IMR-90 (cell line): ENCODE measurements around the gene RAB39A. TPM values are rescaled to one million over a fixed set of nuclear protein-coding genes. Genes with fewer than 3 reads are reported as not detected.

Experiments used
- ATAC-seq: fragments of 200-7000 bp; cut with Tn5 transposase; 2 replicates; pipeline ENCODE4 v1.9.1; 2020; ENCODE audit warnings: low read depth, mild to moderate bottlenecking, moderate library complexity
- BruUV-seq: library from RNA; stranded (reverse); fragments of 400-500 nt; replicated peaks from 2 replicates; lab custom pipeline; 2021; lab: Mats Ljungman, UMichigan
- CTCF ChIA-PET: fragments of 300-600 bp; formaldehyde crosslinking; extraction: SDS; loops from one replicate; lab custom pipeline; 2021; ENCODE audit warnings: antibody characterized with exemption; lab: Yijun Ruan, JAX
- POLR2A ChIA-PET: fragments of 300-600 bp; sonication (Branson Sonifier 250); formaldehyde crosslinking; loops from one replicate; lab custom pipeline; 2022; ENCODE audit warnings: antibody characterized with exemption; ENCODE audit not compliant: unreplicated experiment; lab: Charles Lee
- DNase-seq: peaks from one replicate; pipeline ENCODE4 v3.0.0; 2013
- H2AFZ ChIP-seq: replicated peaks from 2 replicates; pipeline ENCODE3; 2013; ENCODE audit warnings: low read length, mild to moderate bottlenecking; ENCODE audit not compliant: poor library complexity
- H2AK5ac ChIP-seq: 2 replicates; pipeline ENCODE4 v1.6.1; 2013; ENCODE audit warnings: low read depth, low read length, inconsistent platforms
- H2AK9ac ChIP-seq: replicated peaks from 2 replicates; pipeline ENCODE3; 2013; ENCODE audit warnings: mild to moderate bottlenecking, low read depth, low read length, moderate library complexity; ENCODE audit not compliant: poor library complexity
- H2BK120ac ChIP-seq: 2 replicates; pipeline ENCODE4 v1.6.1; 2013; ENCODE audit warnings: low read depth, low read length, inconsistent platforms
- H2BK15ac ChIP-seq: 3 replicates; pipeline ENCODE4 v1.6.1; 2013; ENCODE audit warnings: low read depth, low read length, inconsistent platforms
- H2BK20ac ChIP-seq: 2 replicates; pipeline ENCODE4 v1.6.1; 2013; ENCODE audit warnings: low read depth, mild to moderate bottlenecking, inconsistent platforms, low read length, moderate library complexity
- H2BK5ac ChIP-seq: 2 replicates; pipeline ENCODE4 v1.6.1; 2013; ENCODE audit warnings: mild to moderate bottlenecking, low read depth, low read length, inconsistent platforms; ENCODE audit not compliant: poor library complexity, severe bottlenecking
- H3K14ac ChIP-seq: replicated peaks from 2 replicates; pipeline ENCODE4 v1.6.1; 2013; ENCODE audit warnings: low read depth, low read length, inconsistent platforms
- H3K18ac ChIP-seq: 2 replicates; pipeline ENCODE4 v1.6.1; 2013; ENCODE audit warnings: low read depth, low read length, control low read depth
- H3K23ac ChIP-seq: 2 replicates; pipeline ENCODE4 v1.6.1; 2013; ENCODE audit warnings: low read depth, low read length, inconsistent platforms
- H3K27ac ChIP-seq: 2 replicates; pipeline ENCODE4 v1.5.1; 2013; ENCODE audit warnings: mild to moderate bottlenecking, control low read depth, low read length; ENCODE audit not compliant: insufficient read depth
- H3K27me3 ChIP-seq: 2 replicates; pipeline ENCODE4 v1.6.1; 2013; ENCODE audit warnings: low read length; ENCODE audit not compliant: control insufficient read depth, insufficient read depth
- H3K36me3 ChIP-seq: 2 replicates; pipeline ENCODE4 v1.6.1; 2013; ENCODE audit warnings: low read length, mixed read lengths; ENCODE audit not compliant: control insufficient read depth, insufficient read depth
- H3K4ac ChIP-seq: 2 replicates; pipeline ENCODE4 v1.6.1; 2013; ENCODE audit warnings: low read depth, low read length, inconsistent platforms
- H3K4me1 ChIP-seq: 2 replicates; pipeline ENCODE4 v1.6.1; 2013; ENCODE audit warnings: low read length, mixed read lengths; ENCODE audit not compliant: control insufficient read depth, insufficient read depth
- H3K4me2 ChIP-seq: 2 replicates; pipeline ENCODE4 v1.6.1; 2013; ENCODE audit warnings: low read depth, mild to moderate bottlenecking, control low read depth, low read length, moderate library complexity
- H3K4me3 ChIP-seq: 2 replicates; pipeline ENCODE4 v1.5.1; 2013; ENCODE audit warnings: low read depth, mild to moderate bottlenecking, control low read depth, low read length, moderate library complexity; ENCODE audit not compliant: insufficient read depth
- H3K56ac ChIP-seq: 2 replicates; pipeline ENCODE4 v1.6.1; 2013; ENCODE audit warnings: low read length, inconsistent platforms; ENCODE audit not compliant: insufficient read depth; ENCODE audit errors: extremely low read depth
- H3K79me1 ChIP-seq, 2 experiments: 2 replicates each; pipeline ENCODE4 v1.6.1; 2013; ENCODE audit warnings: low read length in 2 of 2, inconsistent platforms in 1 of 2, low read depth in 1 of 2
- H3K9ac ChIP-seq: 2 replicates; pipeline ENCODE4 v1.6.1; 2013; ENCODE audit warnings: low read depth, low read length, control low read depth
- H3K9me1 ChIP-seq: 2 replicates; pipeline ENCODE4 v1.6.1; 2013; ENCODE audit warnings: low read length, inconsistent platforms; ENCODE audit not compliant: insufficient read depth
- H3K9me3 ChIP-seq: 2 replicates; pipeline ENCODE4 v1.6.1; 2013; ENCODE audit warnings: low read length; ENCODE audit not compliant: control insufficient read depth, insufficient read depth
- H4K20me1 ChIP-seq: 2 replicates; pipeline ENCODE4 v1.6.1; 2013; ENCODE audit warnings: low read length, inconsistent platforms; ENCODE audit not compliant: insufficient read depth
- H4K5ac ChIP-seq: 2 replicates; pipeline ENCODE4 v1.6.1; 2013; ENCODE audit warnings: mild to moderate bottlenecking, low read depth, low read length, control low read depth
- H4K8ac ChIP-seq, 2 experiments: 2 replicates each; pipeline ENCODE4 v1.6.1; 2013; ENCODE audit warnings: low read depth in 2 of 2, low read length in 2 of 2, control low read depth in 1 of 2, inconsistent platforms in 1 of 2
- H4K91ac ChIP-seq: 2 replicates; pipeline ENCODE4 v1.6.1; 2013; ENCODE audit warnings: low read depth, low read length, inconsistent platforms; ENCODE audit not compliant: insufficient read depth
- BHLHE40 ChIP-seq: fragments of 150-350 bp; IDR thresholded peaks from 2 replicates; pipeline ENCODE4 v1.6.1; 2016; ENCODE audit warnings: mild to moderate bottlenecking, low read depth, low read length
- CEBPB ChIP-seq: IDR thresholded peaks from 2 replicates; pipeline ENCODE4 v1.6.1; 2012; ENCODE audit warnings: low read depth, low read length, improper control_type of control experiment
- CHD1 ChIP-seq: IDR thresholded peaks from 2 replicates; pipeline ENCODE4 v1.6.1; 2012; ENCODE audit warnings: low read depth, low read length, improper control_type of control experiment
- MAFK ChIP-seq: IDR thresholded peaks from 2 replicates; pipeline ENCODE4 v1.6.1; 2012; ENCODE audit warnings: low read depth, low read length, improper control_type of control experiment
- MAZ ChIP-seq: IDR thresholded peaks from 2 replicates; pipeline ENCODE4 v1.6.1; 2012; ENCODE audit warnings: low read depth, mild to moderate bottlenecking, low read length, improper control_type of control experiment, moderate library complexity, borderline replicate concordance
- NFE2L2 ChIP-seq: fragments of 150-350 bp; IDR thresholded peaks from 2 replicates; pipeline ENCODE4 v1.6.1; 2016; ENCODE audit warnings: low read depth, mild to moderate bottlenecking, low read length
- RAD21 ChIP-seq: IDR thresholded peaks from 2 replicates; pipeline ENCODE4 v1.6.1; 2012; ENCODE audit warnings: low read length, improper control_type of control experiment
- SMC3 ChIP-seq: fragments of 150-350 bp; IDR thresholded peaks from 2 replicates; pipeline ENCODE4 v1.6.1; 2016; ENCODE audit warnings: low read depth, mild to moderate bottlenecking, antibody characterized with exemption, low read length, moderate library complexity
- WGBS, 2 experiments: methylation state at CpG; one replicate each; pipeline versions ENCODE4 v1.1.5 to v1.1.7; 2013; ENCODE audit warnings: missing lambda C conversion rate in 2 of 2; ENCODE audit not compliant: insufficient read length in 1 of 2; ENCODE audit errors: extremely low coverage in 2 of 2; 5-methylcytosine and 5-hydroxymethylcytosine counted together
- dilution Hi-C: fragments of 300-500 bp; cut with HindIII; formaldehyde crosslinking; loops from one replicate; pipeline ENCODE4 v1.14.3; 2018; ENCODE audit warnings: low sequenced_read_pairs; ENCODE audit not compliant: unreplicated experiment
- in situ Hi-C: fragments of 300-500 bp; cut with MboI; formaldehyde crosslinking; loops from 3 replicates; pipeline ENCODE4 v1.14.3; 2019; ENCODE audit warnings: low sequenced_read_pairs, inconsistent platforms, mixed read lengths
- intact Hi-C: fragments of 100-400 bp; cut with micrococcal nuclease; formaldehyde crosslinking; loops from 2 replicates; pipeline ENCODE4 v1.10.0; 2022
- polyA plus RNA-seq, 3 experiments: library from polyadenylated mRNA; depleted of rRNA; stranded (reverse); fragments of >200 nt; gene quantifications; 2 replicates each; pipeline ENCODE4 v1.2.3, GENCODE V29; 2012; ENCODE audit warnings: low replicate concordance in 1 of 3
- total RNA-seq: library from RNA; depleted of rRNA; stranded (reverse); fragments of >200 nt; gene quantifications from 2 replicates; pipeline ENCODE4 v1.2.3, GENCODE V29; 2012
- TF ChIP-seq, protein P1 (sequence below): fragments of 150-350 bp; IDR thresholded peaks from 2 replicates; pipeline ENCODE4 v1.6.1; 2016; ENCODE audit warnings: low read depth, mild to moderate bottlenecking, low read length, moderate library complexity, borderline replicate concordance
- TF ChIP-seq, protein P2 (sequence below): fragments of 150-350 bp; IDR thresholded peaks from 2 replicates; pipeline ENCODE4 v1.6.1; 2017; ENCODE audit warnings: mild to moderate bottlenecking, antibody characterized with exemption, low read length, low read depth

The RAB39A gene
- total and polyA plus RNA-seq, 2 of the 4 experiments (the other 2 are of a cell fraction) = not detected

DNA sequence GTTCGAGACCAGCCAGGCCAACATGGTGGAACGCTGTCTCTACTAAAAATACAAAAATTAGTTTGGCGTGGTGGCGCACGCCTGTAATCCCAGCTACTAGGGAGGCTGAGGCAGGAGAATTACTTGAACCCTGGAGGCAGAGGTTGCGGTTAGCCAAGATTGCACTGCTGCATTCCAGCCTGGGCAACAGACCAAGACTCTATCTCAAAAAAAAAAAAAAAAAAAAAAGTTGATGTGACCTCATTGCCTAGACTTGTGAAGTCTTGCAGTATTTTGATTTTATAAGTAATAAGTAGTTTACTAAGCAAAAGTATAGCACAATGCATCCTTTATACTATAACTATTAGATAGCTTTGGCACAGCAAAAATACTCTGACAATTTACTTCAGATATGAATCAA lies 70.5 kb downstream of the RAB39A start:
- intact Hi-C loops = no loop called here
- H2BK20ac ChIP-seq = no peak overlapping the region
- no peaks in the 10 kb centered on the region for H3K4me1 ChIP-seq
- no peak overlapping the region for H4K8ac ChIP-seq
- in situ Hi-C loops = no loop called here
- no peak overlapping the region for H2AK9ac ChIP-seq
- H3K4me2 ChIP-seq = no peak overlapping the region
- dilution Hi-C loops = no loop called here
- TF ChIP-seq NFE2L2 (no peak), CHD1 (no peak), RAD21 (no peak), SMC3 (no peak), BHLHE40 (no peak), MAFK (no peak), MAZ (no peak), CEBPB (no peak)
- TF ChIP-seq, protein P1, sequence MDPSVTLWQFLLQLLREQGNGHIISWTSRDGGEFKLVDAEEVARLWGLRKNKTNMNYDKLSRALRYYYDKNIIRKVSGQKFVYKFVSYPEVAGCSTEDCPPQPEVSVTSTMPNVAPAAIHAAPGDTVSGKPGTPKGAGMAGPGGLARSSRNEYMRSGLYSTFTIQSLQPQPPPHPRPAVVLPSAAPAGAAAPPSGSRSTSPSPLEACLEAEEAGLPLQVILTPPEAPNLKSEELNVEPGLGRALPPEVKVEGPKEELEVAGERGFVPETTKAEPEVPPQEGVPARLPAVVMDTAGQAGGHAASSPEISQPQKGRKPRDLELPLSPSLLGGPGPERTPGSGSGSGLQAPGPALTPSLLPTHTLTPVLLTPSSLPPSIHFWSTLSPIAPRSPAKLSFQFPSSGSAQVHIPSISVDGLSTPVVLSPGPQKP = no peak
- TF ChIP-seq, protein P2, sequence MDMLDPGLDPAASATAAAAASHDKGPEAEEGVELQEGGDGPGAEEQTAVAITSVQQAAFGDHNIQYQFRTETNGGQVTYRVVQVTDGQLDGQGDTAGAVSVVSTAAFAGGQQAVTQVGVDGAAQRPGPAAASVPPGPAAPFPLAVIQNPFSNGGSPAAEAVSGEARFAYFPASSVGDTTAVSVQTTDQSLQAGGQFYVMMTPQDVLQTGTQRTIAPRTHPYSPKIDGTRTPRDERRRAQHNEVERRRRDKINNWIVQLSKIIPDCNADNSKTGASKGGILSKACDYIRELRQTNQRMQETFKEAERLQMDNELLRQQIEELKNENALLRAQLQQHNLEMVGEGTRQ = no peak
- WGBS, 2 experiments = 100% methylated on average over 2 of the region's 6 CpGs; no CpG with 5 or more reads in 1 of the 2 experiments
- H4K5ac ChIP-seq = no peak overlapping the region
- no peak overlapping the region for H3K4me3 ChIP-seq
- H4K91ac ChIP-seq = no peak overlapping the region
- H3K18ac ChIP-seq = no peak overlapping the region
- H3K23ac ChIP-seq = no peak overlapping the region
- no peak overlapping the region for H3K27ac ChIP-seq
- H3K36me3 ChIP-seq = no peaks in the 10 kb centered on the region
- H3K9ac ChIP-seq = no peak overlapping the region
- CTCF ChIA-PET = interaction anchor here (0.6 kb wide), 1 partner anchor 13 kb away, joined by 3 read pairs; no protein-coding TSS in a partner anchor
- H3K14ac ChIP-seq = no peak overlapping the region
- DNase-seq (no peak), ATAC-seq (no peak)
- no peak overlapping the region for H2AK5ac ChIP-seq
- H3K79me1 ChIP-seq = no peaks in the 10 kb centered on the region
- peaks cover 4% of the 10 kb centered on the region; the same call in 1 of the 2 replicates for H3K27me3 ChIP-seq
- H3K9me3 ChIP-seq = no peaks in the 10 kb centered on the region; the same call in 1 of the 2 replicates
- POLR2A ChIA-PET = no interaction called here
- no peak overlapping the region for H2AFZ ChIP-seq
- H2BK15ac ChIP-seq = no peak overlapping the region
- no peak overlapping the region for H3K56ac ChIP-seq
- no peaks in the 10 kb centered on the region for H4K20me1 ChIP-seq
- H2BK120ac ChIP-seq = no peak overlapping the region
- H3K9me1 ChIP-seq = no peaks in the 10 kb centered on the region
- BruUV-seq = no TSS peak
- H2BK5ac ChIP-seq = no peak overlapping the region
- no peak overlapping the region for H3K4ac ChIP-seq
